ENCODE measurements around the gene HOXD1. TPM values are rescaled to one million over a fixed set of nuclear protein-coding genes. Genes with fewer than 3 reads are reported as not detected.

Gene HOXD1
- total and polyA plus RNA-seq, 10 donors = 0.49 to 4.5 (median 1.4) TPM

GRCh38 chr2:176202491-176202890 lies 14.0 kb downstream of the HOXD1 start:
- Histone ChIP-seq H3K27ac (no peak overlapping the region), H3K36me3 (no peaks in the 10 kb centered on the region), H3K27me3 (replicated peaks in 1 of 7) (peaks cover 0 to 70% (median 0%) of the 10 kb centered on the region in 7 donors), H3K4me3 (no peak overlapping the region), H3K9me3 (peaks cover 0 to 9% (median 0%) of the 10 kb centered on the region in 8 donors), H3K4me1 (no peaks in the 10 kb centered on the region)
- 86 to 93% (median 89%) methylated on average over 7 of the region's 7 CpGs for WGBS, 5 donors
- TF ChIP-seq POLR2AphosphoS5 (IDR thresholded peaks at IDR 0.05) (no peak), POLR2A (IDR thresholded peaks at IDR 0.05) (no peak), CTCF (IDR thresholded peaks at IDR 0.05 in 8 of 11, conservative IDR thresholded peaks at IDR 0.05 in 3 of 11) (no peak)
- intact Hi-C loops (cut with DNase I; ENCODE audit: low total_unique reads) = no loop called here
- no peak for DNase-seq

GRCh38 chr2:176205126-176205525 lies 16.7 kb downstream of the HOXD1 start:
- intact Hi-C loops (cut with DNase I; ENCODE audit: low total_unique reads) = no loop called here
- no peak for DNase-seq
- H3K36me3 ChIP-seq = no peaks in the 10 kb centered on the region
- no peak for TF ChIP-seq CTCF (IDR thresholded peaks at IDR 0.05 in 8 of 11, conservative IDR thresholded peaks at IDR 0.05 in 3 of 11)
- H3K27ac ChIP-seq = no peak overlapping the region
- H3K4me3 ChIP-seq = no peak overlapping the region
- 81 to 92% (median 86%) methylated on average over 1 of the region's 1 CpG for WGBS, 5 donors
- peaks cover 0 to 57% (median 0%) of the 10 kb centered on the region in 7 donors for H3K27me3 ChIP-seq (replicated peaks in 1 of 7)
- H3K9me3 ChIP-seq = peaks cover 0 to 9% (median 0%) of the 10 kb centered on the region in 8 donors
- no peaks in the 10 kb centered on the region for H3K4me1 ChIP-seq

GRCh38 chr2:176206136-176206535 lies 17.7 kb downstream of the HOXD1 start:
- no peak for TF ChIP-seq POLR2AphosphoS5 (IDR thresholded peaks at IDR 0.05)
- TF ChIP-seq CTCF (IDR thresholded peaks at IDR 0.05 in 8 of 11, conservative IDR thresholded peaks at IDR 0.05 in 3 of 11) = no peak
- TF ChIP-seq POLR2A (IDR thresholded peaks at IDR 0.05) = no peak
- Histone ChIP-seq H3K27me3 (replicated peaks in 1 of 7) (peaks cover 0 to 54% (median 0%) of the 10 kb centered on the region in 7 donors), H3K36me3 (no peaks in the 10 kb centered on the region), H3K9me3 (peaks cover 0 to 9% (median 0%) of the 10 kb centered on the region in 8 donors), H3K4me1 (no peaks in the 10 kb centered on the region), H3K27ac (no peak overlapping the region), H3K4me3 (no peak overlapping the region)
- intact Hi-C loops (cut with DNase I; ENCODE audit: low total_unique reads) = no loop called here
- 84 to 97% (median 93%) methylated on average over 2 of the region's 2 CpGs for WGBS, 5 donors
- DNase-seq = no peak

GRCh38 chr2:176206682-176207081 lies 18.2 kb downstream of the HOXD1 start:
- Histone ChIP-seq H3K36me3 (no peaks in the 10 kb centered on the region), H3K27ac (no peak overlapping the region), H3K9me3 (peaks cover 0 to 9% (median 0%) of the 10 kb centered on the region in 8 donors), H3K4me1 (no peaks in the 10 kb centered on the region), H3K4me3 (no peak overlapping the region), H3K27me3 (replicated peaks in 1 of 7) (peaks cover 0 to 51% (median 0%) of the 10 kb centered on the region in 7 donors)
- intact Hi-C loops (cut with DNase I; ENCODE audit: low total_unique reads) = no loop called here
- DNase-seq = no peak
- TF ChIP-seq POLR2A (IDR thresholded peaks at IDR 0.05) (no peak), CTCF (IDR thresholded peaks at IDR 0.05 in 8 of 11, conservative IDR thresholded peaks at IDR 0.05 in 3 of 11) (no peak), POLR2AphosphoS5 (IDR thresholded peaks at IDR 0.05) (no peak)
- 73 to 86% (median 80%) methylated on average over 2 of the region's 2 CpGs for WGBS, 5 donors
